GM18870 (cell line): ENCODE measurements around the gene SLCO4A1.
A peak's percentile ranks its signal among the peaks of the same experiment; 100 is the strongest.

Experiments used
- ATAC-seq: cut with Tn5 transposase; IDR thresholded peaks from one replicate; pipeline ENCODE4 v1.9.1; 2021; ENCODE audit warnings: moderate library complexity; ENCODE audit not compliant: unreplicated experiment

The SLCO4A1 gene

GRCh38 chr20:62650551-62651284 is 8.4 kb downstream of the SLCO4A1 start:
- ATAC-seq: no peak

GRCh38 chr20:62651285-62652021 is 9.2 kb downstream of the SLCO4A1 start:
- peak; percentile 70 for ATAC-seq

GRCh38 chr20:62652041-62652893 is 10.0 kb downstream of the SLCO4A1 start:
- peak; percentile 52 for ATAC-seq

- ATAC-seq: no peak
These were observed 10.6 kb downstream of the SLCO4A1 start for GRCh38 chr20:62652894-62653305.

- no peak for ATAC-seq
These were observed 11.1 kb downstream of the SLCO4A1 start for GRCh38 chr20:62653373-62653772.

- no peak for ATAC-seq
These were observed 11.8 kb downstream of the SLCO4A1 start for GRCh38 chr20:62653951-62654685.

DNA sequence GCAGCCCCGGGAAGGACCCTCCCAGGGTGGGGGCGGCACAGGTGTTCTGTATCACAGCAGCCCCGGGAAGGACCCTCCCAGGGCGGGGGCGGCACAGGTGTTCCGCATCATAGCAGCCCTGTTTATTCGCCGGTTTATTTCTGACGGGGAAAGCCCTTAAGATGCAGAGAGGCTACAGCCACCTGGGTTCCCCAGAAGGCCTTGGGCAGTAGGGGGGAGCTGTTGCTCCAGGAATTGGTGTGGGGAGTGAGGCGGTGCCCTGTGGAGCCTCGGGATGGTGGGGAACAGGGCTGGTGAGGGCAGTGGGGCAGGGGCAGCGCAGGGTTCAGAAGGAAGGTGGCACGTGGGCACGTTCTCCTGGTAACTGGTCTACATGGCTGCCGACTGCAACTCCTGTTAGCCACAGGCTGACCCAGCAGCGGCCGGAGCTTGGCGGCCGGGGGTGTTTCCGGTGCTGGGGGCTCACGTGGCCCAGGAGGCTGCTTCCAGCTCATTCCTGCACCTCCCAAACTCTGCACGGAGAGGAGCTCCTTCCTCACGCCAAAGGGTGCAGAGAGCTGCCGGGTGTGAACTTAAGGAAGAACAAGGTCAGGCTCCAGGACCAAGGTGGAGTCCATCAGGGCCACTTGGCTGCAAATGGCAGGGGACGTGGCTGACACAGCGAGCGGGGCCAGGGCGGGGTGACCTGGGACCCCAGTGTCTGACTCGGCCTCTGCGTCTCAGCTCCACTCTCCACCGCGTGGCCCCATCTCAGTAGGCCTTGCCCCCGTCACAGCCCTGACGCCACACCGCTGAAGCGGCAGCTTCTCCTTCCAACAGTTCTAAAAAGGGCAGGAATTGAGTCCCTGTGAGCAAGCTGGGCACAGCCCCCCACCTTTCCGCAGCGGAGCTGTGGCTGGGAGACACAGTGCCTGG is 13.2 kb downstream of the SLCO4A1 start:
- no peak for ATAC-seq

DNA sequence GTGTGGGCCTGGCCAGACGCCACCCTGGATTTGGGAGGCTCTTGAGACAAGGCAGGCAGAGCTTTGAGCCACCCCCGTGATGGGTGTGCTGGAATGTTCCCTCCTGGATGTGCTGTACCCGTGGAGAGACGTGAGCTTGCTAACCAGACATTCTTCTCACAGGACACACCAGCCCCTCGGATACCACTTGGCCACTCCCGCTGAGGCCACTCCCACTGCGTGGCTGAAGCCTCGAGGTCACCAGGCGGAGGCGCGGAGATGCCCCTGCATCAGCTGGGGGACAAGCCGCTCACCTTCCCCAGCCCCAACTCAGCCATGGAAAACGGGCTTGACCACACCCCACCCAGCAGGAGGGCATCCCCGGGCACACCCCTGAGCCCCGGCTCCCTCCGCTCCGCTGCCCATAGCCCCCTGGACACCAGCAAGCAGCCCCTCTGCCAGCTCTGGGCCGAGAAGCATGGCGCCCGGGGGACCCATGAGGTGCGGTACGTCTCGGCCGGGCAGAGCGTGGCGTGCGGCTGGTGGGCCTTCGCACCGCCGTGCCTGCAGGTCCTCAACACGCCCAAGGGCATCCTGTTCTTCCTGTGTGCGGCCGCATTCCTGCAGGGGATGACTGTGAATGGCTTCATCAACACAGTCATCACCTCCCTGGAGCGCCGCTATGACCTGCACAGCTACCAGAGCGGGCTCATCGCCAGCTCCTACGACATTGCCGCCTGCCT is 14.1 kb downstream of the SLCO4A1 start:
- ATAC-seq: no peak

DNA sequence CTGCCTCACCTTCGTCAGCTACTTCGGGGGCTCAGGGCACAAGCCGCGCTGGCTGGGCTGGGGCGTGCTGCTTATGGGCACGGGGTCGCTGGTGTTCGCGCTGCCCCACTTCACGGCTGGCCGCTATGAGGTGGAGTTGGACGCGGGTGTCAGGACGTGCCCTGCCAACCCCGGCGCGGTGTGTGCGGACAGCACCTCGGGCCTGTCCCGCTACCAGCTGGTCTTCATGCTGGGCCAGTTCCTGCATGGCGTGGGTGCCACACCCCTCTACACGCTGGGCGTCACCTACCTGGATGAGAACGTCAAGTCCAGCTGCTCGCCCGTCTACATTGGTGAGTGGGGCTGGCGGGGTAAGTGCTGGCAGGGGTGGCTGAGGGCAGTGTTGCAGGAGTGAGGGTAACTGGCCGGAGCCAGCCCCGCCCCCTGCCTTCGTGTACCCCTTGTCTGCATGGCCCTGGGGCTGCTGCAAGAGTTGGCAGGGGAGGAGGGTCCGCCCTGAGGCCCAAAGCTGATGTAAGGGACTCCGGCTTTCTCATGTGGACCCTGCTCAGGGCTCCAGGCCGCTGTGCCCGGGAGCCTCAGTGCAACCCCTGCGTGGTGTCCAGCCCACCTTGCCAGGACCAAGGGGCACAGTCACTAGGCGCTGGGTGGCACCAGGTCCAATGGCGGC is 14.8 kb downstream of the SLCO4A1 start:
- ATAC-seq: no peak

DNA sequence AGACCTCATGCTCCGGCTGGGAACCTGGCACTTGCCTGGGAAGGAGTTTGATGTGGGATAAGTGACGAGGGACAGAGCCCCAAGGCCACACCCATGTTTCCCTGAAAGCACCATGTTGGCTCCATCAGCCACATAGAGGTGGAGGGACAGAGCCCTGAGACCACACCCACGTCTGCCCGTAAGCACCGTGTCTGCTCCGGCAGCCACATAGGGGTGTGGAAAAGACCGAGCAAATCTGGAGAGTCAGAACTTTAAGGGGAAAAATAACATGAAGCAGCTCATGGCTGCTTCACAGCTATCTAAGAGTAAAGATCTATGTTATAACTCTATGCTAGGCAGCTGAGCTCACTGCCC is 15.3 kb downstream of the SLCO4A1 start:
- no peak for ATAC-seq

DNA sequence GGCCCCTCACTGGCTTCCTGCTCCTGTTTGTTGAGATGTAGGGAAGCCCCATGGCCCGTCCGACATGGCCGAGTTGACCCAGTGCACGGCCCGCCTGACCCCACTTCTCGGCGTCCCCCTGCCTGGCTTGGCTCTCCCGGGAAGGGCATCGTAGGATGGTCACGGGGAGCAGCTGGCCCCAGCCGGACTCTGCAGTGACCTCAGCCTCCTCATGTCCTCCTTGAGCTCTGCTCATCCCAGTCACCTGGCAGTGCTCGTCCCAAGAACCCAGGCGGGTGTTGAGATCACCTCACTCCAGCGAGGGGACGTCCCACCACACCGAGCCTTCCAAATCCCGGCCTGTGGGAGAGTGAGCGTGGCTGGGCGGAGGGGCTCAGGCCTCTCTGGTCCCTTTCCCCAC is 15.7 kb downstream of the SLCO4A1 start:
- ATAC-seq: no peak

GRCh38 chr20:62658593-62659178 is 16.4 kb downstream of the SLCO4A1 start:
- ATAC-seq: no peak

DNA sequence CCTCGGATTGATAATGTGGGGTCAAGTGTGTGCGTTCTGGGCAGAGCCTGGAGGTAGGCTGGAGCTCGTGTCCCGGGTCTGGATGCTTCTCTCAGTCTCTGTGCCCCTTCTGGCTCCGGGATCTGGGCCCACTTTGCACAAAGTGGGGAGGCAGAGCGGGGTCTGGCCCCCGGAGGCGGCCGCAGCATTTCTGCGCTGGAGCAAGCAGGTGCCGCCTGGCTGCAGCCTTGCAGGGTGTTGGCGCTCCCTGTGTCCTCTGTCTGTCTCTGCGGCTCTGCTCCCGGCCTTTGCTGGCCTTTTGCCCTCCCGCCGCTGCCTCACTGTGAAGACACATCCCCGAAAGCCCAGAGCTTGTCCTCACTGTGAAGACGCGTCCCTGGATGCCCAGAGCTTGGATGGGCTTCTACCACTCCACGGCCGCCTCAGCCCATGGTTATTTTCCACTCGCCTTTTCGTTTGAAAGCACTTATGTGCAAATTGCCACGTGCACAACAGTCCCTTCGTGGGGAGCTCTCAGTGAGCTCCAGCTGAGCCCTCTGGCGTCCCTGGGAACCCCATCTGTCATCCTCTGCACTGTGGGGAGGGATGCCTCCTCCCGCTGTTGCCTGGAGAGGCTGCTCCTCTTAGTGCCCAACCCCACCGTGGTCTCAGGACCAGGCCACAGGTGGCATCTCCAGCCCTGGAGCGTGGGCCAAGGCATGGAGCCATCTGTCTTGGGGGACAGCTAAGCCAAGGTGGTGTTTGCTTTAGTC is 17.4 kb downstream of the SLCO4A1 start:
- ATAC-seq: no peak

DNA sequence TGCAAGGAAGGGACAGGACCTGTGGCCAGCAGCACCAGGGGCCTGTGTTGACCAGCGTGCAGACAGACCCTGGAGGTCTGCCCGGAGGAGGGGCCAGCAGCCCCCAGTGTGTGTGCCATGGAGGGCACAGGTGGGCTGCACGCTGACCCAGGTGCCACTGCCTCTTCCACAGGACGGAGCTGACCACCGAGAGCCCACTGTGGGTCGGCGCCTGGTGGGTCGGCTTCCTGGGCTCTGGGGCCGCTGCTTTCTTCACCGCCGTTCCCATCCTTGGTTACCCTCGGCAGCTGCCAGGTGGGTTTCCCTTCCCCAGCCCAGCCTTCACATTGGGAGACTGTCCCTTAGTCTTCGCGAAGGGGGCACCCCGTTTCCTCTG is 17.9 kb downstream of the SLCO4A1 start:
- ATAC-seq: no peak

- no peak for ATAC-seq
These were observed 18.5 kb downstream of the SLCO4A1 start for GRCh38 chr20:62660768-62661167.

DNA sequence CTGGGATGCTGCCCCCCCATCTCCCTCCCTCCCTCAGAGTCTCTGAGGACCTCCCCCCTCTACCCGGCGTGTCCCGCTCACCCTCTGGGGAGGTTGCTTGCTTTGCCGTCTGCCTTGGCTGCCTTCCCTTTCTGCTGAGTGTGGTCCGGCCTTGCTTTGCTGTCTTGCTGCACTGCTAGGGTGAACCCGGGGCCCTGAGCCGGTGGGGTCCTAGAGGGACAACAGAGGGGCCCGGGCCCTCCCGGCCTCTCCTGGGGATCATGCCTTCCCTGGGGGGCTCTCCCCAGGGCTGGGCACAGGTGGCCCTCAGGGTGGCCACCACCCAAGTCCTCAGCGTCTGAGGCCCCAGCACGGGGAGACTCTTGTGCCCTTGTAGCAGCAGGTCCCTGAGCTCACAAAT is 19.3 kb downstream of the SLCO4A1 start:
- no peak for ATAC-seq

DNA sequence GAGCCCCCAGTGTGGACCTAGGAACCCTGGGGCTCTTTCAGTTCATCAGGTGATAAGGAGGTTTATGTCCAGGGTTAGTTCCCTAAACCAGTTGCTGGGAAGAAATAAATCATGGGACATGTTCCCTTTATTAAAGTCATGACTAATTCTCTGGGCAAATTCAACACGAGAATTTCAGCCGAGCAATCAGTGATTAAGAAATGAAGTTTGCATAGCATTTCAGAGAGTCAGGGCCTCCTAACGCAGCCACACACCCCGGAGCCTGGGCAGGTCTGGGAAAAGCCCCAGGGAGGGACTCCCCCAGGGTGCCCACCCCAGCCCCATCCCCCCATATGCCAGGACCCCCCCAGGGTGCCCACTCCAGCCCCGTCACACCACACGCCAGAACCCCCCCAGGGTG is 20.1 kb downstream of the SLCO4A1 start:
- ATAC-seq: no peak
